Naive thymus-derived CD8-positive, alpha-beta T cell (primary cell): ENCODE data around the gene IWS1. TPM values are rescaled to one million over a fixed set of nuclear protein-coding genes. Genes with fewer than 3 reads are reported as not detected.
A peak's percentile ranks its signal among the peaks of the same experiment; 100 is the strongest.
"Not testable (repeated sequence)": the region's sequence is repeated elsewhere in the genome, so short reads cannot be mapped to it uniquely, and the experiment has no call there.

ENCODE experiments used
- ATAC-seq, 2 donors: fragments of 150-1000 bp; cut with Tn5 transposase in 1 of 2; sonication (Bioruptor Pico), chemical (Tn5 transposase) in 1 of 2; 1 replicate in 1 of 2; 2 replicates in 1 of 2; pipeline ENCODE4 v1.10.0; 2021; ENCODE audit warnings: mild to moderate bottlenecking in 2 of 2, moderate library complexity in 2 of 2
- POLR2A ChIA-PET: fragments of 350-600 bp; sonication (Branson Sonifier 250); formaldehyde crosslinking; loops from one replicate; lab custom pipeline; 2021; ENCODE audit warnings: antibody characterized with exemption; lab: Charles Lee
- DNase-seq, 10 donors: peaks; one replicate each; pipeline versions ENCODE4 v3.0.0 to v3.0.0-alpha.2; 2020 to 2022
- H3K27ac Mint-ChIP-seq, 10 donors: one replicate each; pipeline ENCODE4 v1.8.0; 2020 to 2022; ENCODE audit warnings: mild to moderate bottlenecking in 10 of 10, mixed read lengths in 10 of 10, moderate library complexity in 4 of 10, inconsistent platforms in 1 of 10
- H3K27me3 Mint-ChIP-seq, 5 donors: one replicate each; pipeline ENCODE4 v1.8.0; 2021 to 2022; ENCODE audit warnings: mixed read lengths in 5 of 5
- H3K36me3 Mint-ChIP-seq, 3 donors: one replicate each; pipeline ENCODE4 v1.8.0; 2020 to 2022; ENCODE audit warnings: mixed read lengths in 3 of 3, mild to moderate bottlenecking in 2 of 3, inconsistent platforms in 1 of 3
- H3K4me1 Mint-ChIP-seq, 4 donors: one replicate each; pipeline ENCODE4 v1.8.0; 2021 to 2022; ENCODE audit warnings: mixed read lengths in 4 of 4
- H3K4me3 Mint-ChIP-seq, 10 donors: one replicate each; pipeline ENCODE4 v1.8.0; 2020 to 2022; ENCODE audit warnings: mild to moderate bottlenecking in 10 of 10, mixed read lengths in 10 of 10, moderate library complexity in 6 of 10, inconsistent platforms in 1 of 10
- H3K9me3 Mint-ChIP-seq, 9 donors: one replicate each; pipeline ENCODE4 v1.8.0; 2020 to 2022; ENCODE audit warnings: mixed read lengths in 9 of 9, mild to moderate bottlenecking in 3 of 9, inconsistent platforms in 1 of 9, moderate library complexity in 1 of 9
- polyA plus RNA-seq, 3 donors: library from polyadenylated mRNA; unstranded; fragments of 300-500 nt; fragmentation: Illumina TruSeq; gene quantifications; one replicate each; pipeline ENCODE4 v1.2.3, GENCODE V29; 2021
- total RNA-seq, 8 experiments: library from RNA in 2 of 8; stranded (reverse) in 2 of 8; gene quantifications; one replicate each; pipeline ENCODE4 v1.2.3 and lab custom pipeline; 2021 to 2026

IWS1 gene
- total and polyA plus RNA-seq, 5 experiments from 2014 or later = 12.4 to 50.7 (median 30.1) TPM

DNA sequence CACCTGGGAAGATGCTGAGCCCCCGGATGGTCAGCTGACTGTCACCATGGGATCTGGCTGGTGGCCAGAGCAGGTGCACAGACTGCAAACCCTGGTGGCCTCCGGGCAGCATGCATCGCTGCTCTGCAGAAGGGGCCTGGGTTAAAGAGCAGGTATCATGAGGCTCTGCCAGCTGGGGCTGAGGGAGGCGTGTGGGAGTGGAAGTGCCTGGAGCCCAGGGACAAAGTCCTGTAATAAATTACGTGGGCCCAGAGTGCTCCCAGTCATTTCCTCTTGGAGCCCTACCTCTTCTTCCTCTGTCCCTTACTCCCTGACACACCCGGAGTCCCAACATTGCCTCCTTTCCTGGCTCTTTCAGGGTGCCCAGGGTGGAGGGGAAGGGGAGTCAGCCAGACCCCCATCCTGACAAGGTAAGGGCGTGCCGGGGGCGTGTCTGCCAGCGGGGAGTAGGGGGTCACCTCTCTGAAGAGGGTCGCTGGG lies 9.2 kb upstream of the IWS1 start, which contains the start of gene MYO7B:
Gene MYO7B (plus strand): TSS at position 262 of the 480 bp plus-strand sequence. CDS start 24,040 bp downstream, outside the sequence.
- no peaks in the 10 kb centered on the region for H3K4me1 Mint-ChIP-seq
- no peaks in the 10 kb centered on the region for H3K9me3 Mint-ChIP-seq
- H3K36me3 Mint-ChIP-seq = no peaks in the 10 kb centered on the region
- DNase-seq (no peak), ATAC-seq (no peak)
- POLR2A ChIA-PET = no interaction called here
- H3K27ac Mint-ChIP-seq = no peak within 1 kb of the TSS
- no peak within 1 kb of the TSS for H3K4me3 Mint-ChIP-seq
- H3K27me3 Mint-ChIP-seq = peaks cover 0 to 10% (median 3%) of the 10 kb centered on the region in 5 donors

DNA sequence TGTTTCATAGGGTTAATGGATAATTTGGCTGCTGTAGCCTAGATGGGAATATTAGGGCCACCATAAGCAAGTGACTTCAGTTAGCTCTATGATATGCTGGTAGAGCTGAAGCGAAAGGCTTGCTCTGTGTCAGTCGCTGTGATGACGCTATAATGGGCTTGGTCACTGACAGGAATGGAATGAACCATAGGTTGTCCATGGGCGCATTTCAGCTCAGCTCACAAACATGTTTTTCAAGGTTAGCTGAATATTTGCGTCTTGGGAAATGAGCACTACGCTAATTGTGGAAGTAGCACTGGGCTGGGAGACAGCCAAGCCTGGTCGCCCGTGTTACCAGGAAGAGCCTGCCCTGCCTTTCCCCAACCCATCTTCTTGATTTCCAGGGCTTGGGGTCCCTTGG lies 6.0 kb upstream of the IWS1 start:
- no peak overlapping the region for H3K27ac Mint-ChIP-seq
- H3K36me3 Mint-ChIP-seq = no peaks in the 10 kb centered on the region
- no peak for ATAC-seq
- H3K9me3 Mint-ChIP-seq = no peaks in the 10 kb centered on the region
- POLR2A ChIA-PET = no interaction called here
- DNase-seq = no peak
- H3K27me3 Mint-ChIP-seq = peaks cover 0 to 3% (median 0%) of the 10 kb centered on the region in 5 donors
- H3K4me1 Mint-ChIP-seq = peaks cover 2 to 9% (median 6%) of the 10 kb centered on the region in 4 donors
- H3K4me3 Mint-ChIP-seq = no peak overlapping the region

DNA sequence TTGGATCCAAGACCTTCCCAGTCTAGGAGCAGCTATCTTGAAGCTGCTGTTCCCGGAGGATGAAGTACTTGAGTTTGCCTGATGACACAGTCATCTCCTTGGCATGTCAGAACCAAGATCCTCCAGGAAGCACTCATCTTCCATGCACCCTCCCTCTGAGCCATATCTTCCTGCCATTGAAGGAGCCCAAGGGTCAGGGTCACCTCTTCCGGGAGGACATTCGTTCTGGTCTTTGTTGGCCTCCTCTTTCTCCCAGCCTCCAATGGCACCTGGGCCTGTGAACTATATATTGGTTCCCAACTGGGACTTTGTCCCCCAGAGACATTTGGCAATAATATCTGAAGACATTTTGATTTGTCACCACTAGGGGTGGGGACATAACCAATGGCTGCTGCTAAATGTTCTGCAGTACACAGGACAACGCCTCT lies 4.9 kb upstream of the IWS1 start:
- POLR2A ChIA-PET = no interaction called here

DNA sequence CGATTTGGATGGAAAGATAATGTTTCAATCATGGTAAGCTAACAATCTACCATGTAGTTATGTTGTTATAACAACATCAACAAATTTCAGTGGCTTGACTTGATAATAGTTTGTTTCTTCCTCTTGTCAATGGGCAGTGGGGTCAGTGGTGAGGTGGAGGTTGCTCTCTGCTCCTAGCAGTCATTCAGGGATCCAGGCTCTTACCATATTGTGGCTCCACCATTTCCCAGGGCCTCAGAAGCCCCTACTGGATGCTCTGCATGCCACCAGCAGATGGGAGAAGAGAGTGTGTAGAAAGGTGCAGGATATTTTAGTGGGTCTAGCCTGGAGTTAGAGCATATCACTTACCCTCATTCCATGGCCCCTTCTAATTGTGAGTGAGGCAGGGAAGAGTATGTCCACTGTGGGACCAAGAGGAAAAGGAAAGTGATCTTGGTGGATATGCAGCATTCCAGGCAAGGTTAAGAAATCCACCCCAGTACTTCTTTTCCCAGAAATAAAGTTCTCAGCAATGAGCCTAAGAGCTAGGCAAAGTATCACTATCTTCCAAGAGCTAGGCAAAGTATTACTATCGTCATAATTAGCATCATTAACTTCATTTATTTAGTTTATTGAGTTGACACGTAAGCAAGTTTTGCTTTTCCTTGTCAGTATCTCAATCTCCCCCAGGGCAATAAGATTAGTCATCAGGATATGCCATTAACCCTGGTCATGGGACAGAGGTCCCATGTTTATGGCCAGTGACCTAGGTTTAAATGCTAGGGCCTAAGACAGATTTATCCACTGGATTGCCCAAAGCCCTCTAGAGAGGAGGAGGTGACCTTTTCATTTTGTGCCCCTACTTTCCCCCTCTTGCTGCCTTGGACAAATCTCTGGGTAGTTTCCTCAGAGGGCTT lies 4.2 kb upstream of the IWS1 start:
- POLR2A ChIA-PET = no interaction called here
- H3K36me3 Mint-ChIP-seq = no peaks in the 10 kb centered on the region
- peaks cover 9 to 19% (median 15%) of the 10 kb centered on the region in 4 donors for H3K4me1 Mint-ChIP-seq
- no peak for DNase-seq
- ATAC-seq = no peak
- H3K27ac Mint-ChIP-seq = peak overlapping the region in 1 of 10 donors; percentile 39
- no peak overlapping the region for H3K4me3 Mint-ChIP-seq
- no peaks in the 10 kb centered on the region for H3K9me3 Mint-ChIP-seq
- peaks cover 0 to 3% (median 0%) of the 10 kb centered on the region in 5 donors for H3K27me3 Mint-ChIP-seq

More for the DNA sequence above, 4.9 kb upstream of the IWS1 start:
- DNase-seq (no peak), ATAC-seq (no peak)
- peaks cover 6 to 15% (median 12%) of the 10 kb centered on the region in 4 donors for H3K4me1 Mint-ChIP-seq
- H3K4me3 Mint-ChIP-seq = no peak overlapping the region
- no peaks in the 10 kb centered on the region for H3K9me3 Mint-ChIP-seq
- H3K36me3 Mint-ChIP-seq = no peaks in the 10 kb centered on the region
- peaks cover 0 to 3% (median 0%) of the 10 kb centered on the region in 5 donors for H3K27me3 Mint-ChIP-seq
- no peak overlapping the region for H3K27ac Mint-ChIP-seq

DNA sequence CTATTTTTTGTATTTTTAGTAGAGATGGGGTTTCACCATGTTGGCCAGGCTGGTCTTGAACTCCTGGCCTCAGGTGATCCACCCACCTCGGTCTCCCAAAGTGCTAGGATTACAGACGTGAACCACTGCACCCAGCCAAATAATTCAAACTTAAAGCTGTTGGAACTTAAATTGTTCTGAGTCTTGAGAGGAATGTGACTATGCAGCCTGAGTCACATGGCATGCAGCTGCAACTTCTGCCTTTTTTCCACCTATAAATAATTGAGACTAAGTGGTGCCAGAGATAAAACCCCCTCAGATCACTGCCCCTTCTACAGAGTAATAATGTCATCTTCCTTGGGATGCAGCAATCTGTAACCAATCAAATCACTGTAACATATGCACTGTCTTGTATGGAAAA lies 3.1 kb upstream of the IWS1 start:
- not testable (repeated sequence) for DNase-seq
- H3K27ac Mint-ChIP-seq = peak overlapping the region in 1 of 10 donors; percentile 7
- peaks cover 11 to 30% (median 20%) of the 10 kb centered on the region in 4 donors for H3K4me1 Mint-ChIP-seq

DNA sequence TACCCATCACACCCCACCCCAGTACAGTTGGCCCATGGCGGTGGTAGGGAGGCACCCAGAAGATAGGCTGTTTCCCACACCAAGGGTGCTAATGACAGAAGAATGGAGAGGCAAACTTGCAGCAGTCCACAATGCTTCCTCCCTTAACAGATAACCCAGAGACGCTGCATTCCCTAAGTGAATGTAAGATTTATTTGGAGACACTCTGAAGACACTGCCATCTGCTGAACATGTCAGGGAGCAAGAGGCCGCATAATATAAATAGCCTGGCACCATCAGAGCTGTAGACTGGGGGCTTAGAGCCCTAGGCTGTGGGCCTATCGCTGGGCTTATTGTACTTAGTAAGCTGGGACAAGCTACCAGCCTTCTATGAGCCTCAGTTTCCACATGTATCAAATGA lies 2.2 kb upstream of the IWS1 start:
- Mint-ChIP-seq H3K36me3 (peaks cover 0 to 4% (median 0%) of the 10 kb centered on the region in 3 donors), H3K4me3 (peak overlapping the region in 1 of 10 donors; percentile 6), H3K4me1 (peaks cover 13 to 37% (median 27%) of the 10 kb centered on the region in 4 donors), H3K27ac (peak overlapping the region in 9 of 10 donors; percentile 16 to 99 (median 97)), H3K27me3 (no peaks in the 10 kb centered on the region), H3K9me3 (no peaks in the 10 kb centered on the region)
- DNase-seq (no peak), ATAC-seq (no peak)
- POLR2A ChIA-PET = interaction anchor here (0.7 to 1.0 kb wide), 2 partner anchors 141 to 173 kb away, joined by 3 read pairs; partner anchors contain the start of genes MAP3K2 and SFT2D3

More for the DNA sequence above, 3.1 kb upstream of the IWS1 start:
- POLR2A ChIA-PET = interaction anchor here (0.6 kb wide), 1 partner anchor 335 kb away, joined by 3 read pairs; no protein-coding TSS in a partner anchor
- not testable (repeated sequence) for H3K9me3 Mint-ChIP-seq, H3K4me3 Mint-ChIP-seq, H3K27me3 Mint-ChIP-seq, H3K36me3 Mint-ChIP-seq, ATAC-seq

DNA sequence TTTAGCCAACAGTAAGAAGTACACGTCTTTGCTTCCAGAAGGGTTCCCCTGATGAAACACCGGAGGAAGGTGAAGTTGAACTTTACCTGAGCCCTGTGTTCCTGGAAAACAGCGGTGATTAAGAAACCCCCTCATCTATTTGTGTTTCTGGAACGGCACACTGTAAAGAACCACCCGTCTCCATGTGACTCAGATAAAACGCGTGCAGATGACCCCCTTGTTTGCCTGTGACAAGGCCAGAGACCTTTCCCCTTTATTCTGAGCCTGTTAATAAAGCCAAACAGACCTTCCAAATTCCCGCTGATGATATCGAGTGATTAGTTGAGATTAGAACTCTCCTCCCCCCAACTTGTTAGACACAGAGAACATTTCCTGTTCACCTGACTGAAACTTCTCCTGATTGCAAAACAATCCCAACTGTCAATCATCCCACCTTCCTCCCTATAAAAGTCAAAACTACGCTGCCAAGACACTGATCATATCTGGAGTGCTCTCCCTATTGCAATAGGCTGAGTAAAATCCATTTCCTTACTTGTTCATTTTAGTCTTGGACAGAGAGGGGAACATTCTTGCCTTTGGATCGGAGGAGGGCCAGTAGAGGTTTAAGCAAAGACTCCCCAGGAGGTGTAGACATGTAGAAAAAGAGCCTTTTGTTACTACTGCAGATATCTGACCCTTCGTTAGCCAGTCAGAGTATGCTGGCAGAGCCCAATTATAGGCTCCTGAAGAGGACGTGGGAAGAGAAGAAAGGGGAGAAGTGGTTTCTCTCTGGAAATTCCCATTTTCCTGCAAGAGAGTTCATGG lies 914 bp upstream of the IWS1 start:
- Mint-ChIP-seq H3K9me3 (no peaks in the 10 kb centered on the region), H3K27ac (peak overlapping the region; percentile 97 to 100 (median 99)), H3K4me1 (peaks cover 14 to 47% (median 36%) of the 10 kb centered on the region in 4 donors), H3K27me3 (no peaks in the 10 kb centered on the region), H3K36me3 (peaks cover 0 to 17% (median 0%) of the 10 kb centered on the region in 3 donors), H3K4me3 (peak overlapping the region; percentile 88 to 99 (median 96))
- DNase-seq (no peak), ATAC-seq (peak; percentile 20 to 28)
- POLR2A ChIA-PET = interaction anchor here (1.0 to 2.4 kb wide), 6 partner anchors 115 to 564 kb away, joined by 3 to 11 read pairs (median 6); partner anchors contain the start of genes MAP3K2, SAP130, SFT2D3 and UGGT1

DNA sequence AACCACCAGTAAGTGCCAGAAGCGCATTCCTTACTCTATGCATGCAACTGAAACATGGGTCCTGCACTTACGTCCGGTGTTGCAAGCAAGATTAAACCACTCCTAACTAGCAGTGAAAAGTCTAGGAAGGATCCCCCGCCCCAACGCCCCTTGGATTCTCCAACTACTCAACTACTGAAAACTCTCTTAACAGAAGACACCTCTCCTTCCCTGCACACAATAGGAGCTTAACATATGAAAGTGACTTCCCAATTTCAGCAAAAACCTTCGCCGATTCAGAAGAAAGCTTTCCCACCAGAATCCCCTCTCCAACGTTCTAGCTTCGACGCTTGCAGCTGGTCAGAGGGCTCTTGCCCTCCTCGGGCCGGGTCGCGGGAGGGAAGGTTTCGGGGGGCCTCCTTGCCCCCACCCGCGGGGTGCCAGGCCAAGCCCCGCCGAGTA lies 578 bp downstream of the IWS1 start:
- Mint-ChIP-seq H3K27ac (peak overlapping the region; percentile 97 to 100 (median 99)), H3K36me3 (peaks cover 0 to 31% (median 0%) of the 10 kb centered on the region in 3 donors), H3K27me3 (no peaks in the 10 kb centered on the region), H3K4me1 (peaks cover 17 to 57% (median 42%) of the 10 kb centered on the region in 4 donors), H3K4me3 (peak overlapping the region; percentile 88 to 99 (median 96)), H3K9me3 (no peaks in the 10 kb centered on the region)
- POLR2A ChIA-PET = interaction anchor here (0.7 to 2.4 kb wide), 4 partner anchors 19 to 566 kb away, joined by 3 to 9 read pairs (median 4); partner anchors contain the start of genes MAP3K2, SAP130 and UGGT1
- DNase-seq (no peak), ATAC-seq (no peak)

DNA sequence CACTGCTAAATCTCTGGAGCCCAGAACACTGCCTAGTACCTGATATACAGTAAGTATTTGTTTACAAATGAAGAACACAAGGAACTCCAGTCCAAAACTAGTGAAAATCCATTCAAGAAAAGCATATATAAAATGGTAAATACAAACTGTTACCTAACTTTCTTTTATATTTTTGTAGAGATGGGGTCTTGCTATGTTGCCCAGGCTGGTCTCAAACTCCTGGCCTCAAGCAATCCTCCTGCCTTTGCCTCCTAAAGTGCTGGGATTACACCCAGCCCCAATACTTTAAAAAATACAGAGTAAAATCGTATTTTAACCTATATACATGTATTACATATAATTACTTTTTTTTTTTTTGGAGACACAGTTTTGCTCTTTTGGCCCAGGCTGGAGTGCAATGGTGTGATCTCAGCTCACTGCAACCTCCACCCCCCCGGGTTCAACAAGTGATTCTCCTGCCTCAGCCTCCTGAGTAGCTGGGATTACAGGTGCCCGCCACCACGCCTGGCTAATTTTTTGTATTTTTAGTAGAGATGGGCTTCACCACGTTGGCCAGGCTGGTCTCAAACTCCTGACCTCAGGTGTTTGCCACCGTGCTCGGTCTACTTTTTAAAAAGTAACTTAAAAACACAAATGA lies 2.0 kb downstream of the IWS1 start:
- H3K9me3 Mint-ChIP-seq, DNase-seq, H3K27me3 Mint-ChIP-seq, POLR2A ChIA-PET, ATAC-seq: not testable (repeated sequence)
- Mint-ChIP-seq H3K4me1 (peaks cover 19 to 65% (median 50%) of the 10 kb centered on the region in 4 donors), H3K27ac (peak overlapping the region in 5 of 10 donors; percentile 31 to 66 (median 47)), H3K4me3 (peak overlapping the region; percentile 37 to 98 (median 63)), H3K36me3 (peaks cover 0 to 45% (median 0%) of the 10 kb centered on the region in 3 donors)

DNA sequence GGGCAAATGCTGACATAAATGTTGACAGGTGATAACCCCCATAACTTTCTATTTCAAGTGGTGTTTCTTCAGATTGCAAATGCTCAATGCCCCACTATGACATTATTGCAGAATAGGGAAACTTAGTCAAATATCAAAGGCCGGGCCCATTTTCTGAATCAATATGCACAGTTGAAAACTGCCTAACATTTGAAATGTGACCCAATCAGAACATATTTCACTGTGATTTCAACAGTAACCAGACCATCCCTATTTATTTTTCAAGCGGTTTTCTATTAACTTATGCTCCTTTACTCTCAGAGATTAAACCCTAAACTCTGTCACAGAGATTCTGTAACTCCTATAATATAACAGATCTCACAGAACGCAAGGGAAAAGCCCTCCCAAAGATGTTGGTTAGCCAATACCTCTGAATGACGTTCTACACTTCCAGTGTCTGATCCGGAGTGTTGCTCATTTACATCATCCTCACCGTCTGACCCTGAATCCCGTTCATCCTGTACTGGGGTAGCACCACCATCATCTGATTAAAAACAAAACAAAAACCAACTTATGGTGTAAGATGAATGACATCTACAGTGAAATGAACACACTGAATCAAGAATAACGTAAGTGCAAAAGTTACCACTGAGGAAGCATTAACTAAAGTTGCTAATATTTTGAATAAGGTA lies 2.9 kb downstream of the IWS1 start:
- peaks cover 0 to 50% (median 0%) of the 10 kb centered on the region in 3 donors for H3K36me3 Mint-ChIP-seq
- ATAC-seq (no peak), DNase-seq (no peak)
- H3K9me3 Mint-ChIP-seq = no peaks in the 10 kb centered on the region
- H3K4me3 Mint-ChIP-seq = peak overlapping the region in 8 of 10 donors; percentile 2 to 93 (median 37)
- H3K4me1 Mint-ChIP-seq = peaks cover 19 to 68% (median 53%) of the 10 kb centered on the region in 4 donors
- peak overlapping the region in 6 of 10 donors; percentile 22 to 79 (median 53) for H3K27ac Mint-ChIP-seq
- H3K27me3 Mint-ChIP-seq = no peaks in the 10 kb centered on the region
- POLR2A ChIA-PET = no interaction called here

DNA sequence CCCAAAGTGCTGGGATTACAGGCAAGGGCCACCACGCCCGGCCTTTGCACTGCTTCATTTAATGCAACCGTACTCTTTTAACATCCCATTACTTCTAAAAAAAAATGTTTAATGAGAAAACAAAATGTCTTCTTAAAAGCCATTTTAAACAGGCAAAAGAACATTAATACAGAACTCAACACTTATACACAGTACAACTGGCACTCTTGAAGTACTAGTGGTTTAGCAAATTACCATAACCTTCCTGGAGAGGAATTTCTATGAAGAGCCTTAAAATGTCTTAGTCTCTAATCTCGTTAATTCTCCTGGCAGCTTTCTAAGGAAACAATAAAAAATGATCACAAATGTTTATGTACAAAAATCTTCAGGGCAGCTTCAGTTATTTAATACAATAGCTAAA lies 5.9 kb downstream of the IWS1 start:
- no peak overlapping the region for H3K4me3 Mint-ChIP-seq
- H3K36me3 Mint-ChIP-seq = peaks cover 0 to 76% (median 9%) of the 10 kb centered on the region in 3 donors
- no peaks in the 10 kb centered on the region for H3K27me3 Mint-ChIP-seq
- peak overlapping the region in 1 of 10 donors; percentile 23 for H3K27ac Mint-ChIP-seq
- no peak for DNase-seq
- POLR2A ChIA-PET = no interaction called here
- ATAC-seq = no peak
- H3K9me3 Mint-ChIP-seq = no peaks in the 10 kb centered on the region
- H3K4me1 Mint-ChIP-seq = peaks cover 23 to 75% (median 66%) of the 10 kb centered on the region in 4 donors
